WERI-Rb-1 (cell line): ENCODE measurements around the gene GNAZ.

Experiments used
- DNase-seq: peaks from one replicate; pipeline ENCODE4 v3.0.0-alpha.2; 2020
- H3K27ac ChIP-seq: fragments of 250-450 bp; sonication (Bioruptor Pico); 2 replicates; pipeline ENCODE4 v1.5.1; 2020; ENCODE audit warnings: mild to moderate bottlenecking, moderate library complexity
- H3K27me3 ChIP-seq: fragments of 250-450 bp; sonication (Bioruptor Pico); 2 replicates; pipeline ENCODE4 v1.5.1; 2021; ENCODE audit warnings: mild to moderate bottlenecking, low read depth, moderate library complexity; ENCODE audit not compliant: insufficient read depth, severe bottlenecking
- H3K36me3 ChIP-seq: fragments of 250-450 bp; sonication (Bioruptor Pico); 2 replicates; pipeline ENCODE4 v1.5.1; 2020; ENCODE audit warnings: mild to moderate bottlenecking, moderate library complexity
- H3K4me3 ChIP-seq: 2 replicates; pipeline ENCODE4 v1.5.1; 2011; ENCODE audit warnings: low read depth, mild to moderate bottlenecking, control low read depth, low read length
- H3K9me3 ChIP-seq: fragments of 250-450 bp; sonication (Bioruptor Pico); 2 replicates; pipeline ENCODE4 v1.5.1; 2021; ENCODE audit warnings: mild to moderate bottlenecking, moderate library complexity; ENCODE audit not compliant: severe bottlenecking
- CTCF ChIP-seq: IDR thresholded peaks from 2 replicates; pipeline ENCODE4 v1.5.1; 2011; ENCODE audit warnings: low read depth, mild to moderate bottlenecking, control low read depth, inconsistent platforms, low read length

Gene GNAZ

GRCh38 chr22:23053051-23053707, 17.1 kb upstream of the GNAZ start:
- no peak for DNase-seq
- no peaks in the 10 kb centered on the region for H3K27me3 ChIP-seq
- no peak overlapping the region for H3K4me3 ChIP-seq
- no peak for TF ChIP-seq CTCF
- H3K36me3 ChIP-seq = no peaks in the 10 kb centered on the region
- no peak overlapping the region for H3K27ac ChIP-seq
- H3K9me3 ChIP-seq = peaks cover 19% of the 10 kb centered on the region

GRCh38 chr22:23053912-23054530, 16.3 kb upstream of the GNAZ start:
- TF ChIP-seq CTCF = no peak
- no peaks in the 10 kb centered on the region for H3K36me3 ChIP-seq
- DNase-seq = no peak
- H3K9me3 ChIP-seq = peaks cover 19% of the 10 kb centered on the region
- no peak overlapping the region for H3K4me3 ChIP-seq
- H3K27me3 ChIP-seq = no peaks in the 10 kb centered on the region
- H3K27ac ChIP-seq = no peak overlapping the region

- no peak overlapping the region for H3K4me3 ChIP-seq
- no peak overlapping the region for H3K27ac ChIP-seq
- no peak for TF ChIP-seq CTCF
- H3K9me3 ChIP-seq = peaks cover 19% of the 10 kb centered on the region
- no peak for DNase-seq
- no peaks in the 10 kb centered on the region for H3K27me3 ChIP-seq
- H3K36me3 ChIP-seq = no peaks in the 10 kb centered on the region
Observed at GRCh38 chr22:23054531-23055257, 15.6 kb upstream of the GNAZ start.

- H3K9me3 ChIP-seq = peaks cover 19% of the 10 kb centered on the region
- TF ChIP-seq CTCF = no peak
- no peak overlapping the region for H3K4me3 ChIP-seq
- no peaks in the 10 kb centered on the region for H3K27me3 ChIP-seq
- DNase-seq = no peak
- no peak overlapping the region for H3K27ac ChIP-seq
- no peaks in the 10 kb centered on the region for H3K36me3 ChIP-seq
Observed at GRCh38 chr22:23055449-23056179, 14.7 kb upstream of the GNAZ start.

GRCh38 chr22:23057331-23057730, 13.0 kb upstream of the GNAZ start:
- Histone ChIP-seq H3K27me3 (no peaks in the 10 kb centered on the region), H3K36me3 (no peaks in the 10 kb centered on the region), H3K27ac (no peak overlapping the region), H3K9me3 (peaks cover 13% of the 10 kb centered on the region), H3K4me3 (no peak overlapping the region)
- no peak for TF ChIP-seq CTCF
- no peak for DNase-seq
